IPS-15b (cell line): ENCODE measurements around the gene SMTNL1.
"Not testable (repeated sequence)": the region's sequence is repeated elsewhere in the genome, so short reads cannot be mapped to it uniquely, and the experiment has no call there.

Experiments used
- H3K27me3 ChIP-seq: one replicate; pipeline ENCODE4 v1.6.1; 2013; ENCODE audit warnings: low read length; ENCODE audit not compliant: control insufficient read depth, insufficient read depth
- H3K36me3 ChIP-seq: one replicate; pipeline ENCODE4 v1.6.1; 2013; ENCODE audit warnings: low read length; ENCODE audit not compliant: control insufficient read depth, insufficient read depth
- H3K4me1 ChIP-seq: one replicate; pipeline ENCODE4 v1.6.1; 2013; ENCODE audit warnings: mild to moderate bottlenecking, low read length; ENCODE audit not compliant: control insufficient read depth, insufficient read depth
- H3K4me3 ChIP-seq: one replicate; pipeline ENCODE4 v1.5.1; 2013; ENCODE audit warnings: low read depth, low read length
- H3K9ac ChIP-seq: one replicate; pipeline ENCODE4 v1.6.1; 2013; ENCODE audit warnings: low read depth, mild to moderate bottlenecking, low read length
- H3K9me3 ChIP-seq: one replicate; pipeline ENCODE4 v1.6.1; 2013; ENCODE audit warnings: mild to moderate bottlenecking, low read length; ENCODE audit not compliant: control insufficient read depth, insufficient read depth

The SMTNL1 gene

DNA sequence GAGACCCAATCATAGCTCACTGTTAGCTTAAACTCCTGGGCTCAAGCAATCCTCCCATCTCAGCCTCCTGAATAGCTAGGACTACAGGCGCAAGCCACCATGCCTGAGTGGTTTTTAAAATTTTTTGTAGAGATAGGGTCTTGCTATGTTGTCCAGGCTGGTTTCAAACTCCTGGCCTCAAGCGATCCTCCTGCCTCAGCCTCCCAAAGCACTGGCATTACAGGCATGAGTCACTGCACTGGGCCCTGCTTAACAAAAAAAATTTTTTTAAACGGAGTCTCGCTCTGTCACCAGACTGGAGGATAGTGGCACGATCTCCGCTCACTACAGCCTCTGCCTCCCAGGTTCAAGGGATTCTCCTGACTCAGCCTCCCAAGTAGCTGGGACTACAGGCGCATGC, 2.9 kb upstream of the SMTNL1 start:
- H3K9me3 ChIP-seq, H3K9ac ChIP-seq, H3K36me3 ChIP-seq, H3K27me3 ChIP-seq, H3K4me3 ChIP-seq, H3K4me1 ChIP-seq: not testable (repeated sequence)

DNA sequence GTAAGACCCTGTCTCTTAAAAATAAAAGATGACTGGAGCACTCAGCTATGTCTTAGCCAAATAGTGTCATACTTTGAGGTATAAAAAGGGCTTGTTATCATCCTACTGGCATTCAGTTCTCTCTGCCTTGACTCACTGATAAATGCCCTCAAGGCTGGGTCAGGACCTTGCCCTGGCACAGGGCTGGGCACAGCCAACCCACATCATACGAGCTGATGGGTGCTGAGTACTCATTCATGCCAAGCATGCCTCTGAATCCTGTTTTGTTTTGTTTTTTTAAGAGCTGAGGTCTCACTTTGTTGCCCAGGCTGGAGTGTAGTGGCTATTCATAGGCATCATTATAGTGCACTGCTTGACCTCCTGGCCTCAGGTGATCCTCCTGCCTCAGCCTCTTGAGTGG, 1.9 kb downstream of the SMTNL1 start:
- Histone ChIP-seq H3K9ac (no peak overlapping the region), H3K4me3 (no peak overlapping the region), H3K36me3 (no peaks in the 10 kb centered on the region)

DNA sequence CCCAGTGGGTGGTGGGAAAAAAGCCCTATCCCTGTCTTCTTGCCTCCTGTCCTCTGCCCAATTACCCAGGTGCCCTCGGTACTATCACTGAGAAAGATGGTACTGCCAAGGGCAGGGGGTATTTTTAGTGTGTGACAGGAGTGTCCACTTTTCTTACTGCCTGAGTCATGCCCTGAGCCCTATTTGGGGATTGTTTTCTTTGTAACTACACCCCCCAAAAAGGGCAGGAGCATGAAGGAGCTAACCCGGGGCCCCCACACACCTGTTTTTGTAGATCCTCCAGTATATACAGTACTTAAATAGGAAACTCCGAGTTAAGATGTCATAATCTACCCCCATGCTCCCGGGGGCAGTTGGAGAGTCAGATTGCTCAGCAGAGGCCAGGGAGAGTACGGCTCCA, 3.8 kb downstream of the SMTNL1 start:
- H3K4me1 ChIP-seq, result peaks cover 18% of the 10 kb centered on the region
- no peak overlapping the region for H3K9ac ChIP-seq
- no peaks in the 10 kb centered on the region for H3K27me3 ChIP-seq
- H3K9me3 ChIP-seq, result no peaks in the 10 kb centered on the region
- no peak overlapping the region for H3K4me3 ChIP-seq
- no peaks in the 10 kb centered on the region for H3K36me3 ChIP-seq

More for the DNA sequence above, 1.9 kb downstream of the SMTNL1 start:
- Histone ChIP-seq H3K27me3 (no peaks in the 10 kb centered on the region), H3K4me1 (peaks cover 18% of the 10 kb centered on the region), H3K9me3 (no peaks in the 10 kb centered on the region)

DNA sequence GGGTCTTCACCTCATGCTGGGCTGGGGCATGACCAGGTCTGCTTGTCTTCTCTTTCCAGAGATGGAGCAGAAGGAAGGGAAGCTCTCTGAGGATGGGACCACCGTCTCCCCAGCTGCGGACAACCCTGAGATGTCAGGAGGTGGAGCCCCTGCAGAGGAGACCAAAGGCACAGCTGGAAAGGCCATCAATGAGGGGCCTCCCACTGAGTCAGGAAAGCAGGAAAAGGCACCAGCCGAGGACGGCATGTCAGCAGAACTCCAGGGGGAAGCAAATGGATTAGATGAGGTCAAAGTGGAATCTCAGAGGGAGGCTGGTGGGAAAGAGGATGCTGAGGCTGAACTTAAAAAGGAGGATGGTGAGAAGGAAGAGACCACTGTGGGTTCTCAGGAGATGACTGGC, 5.2 kb downstream of the SMTNL1 start:
- Histone ChIP-seq H3K9ac (no peak overlapping the region), H3K4me3 (no peak overlapping the region), H3K27me3 (no peaks in the 10 kb centered on the region), H3K36me3 (peaks cover 2% of the 10 kb centered on the region), H3K4me1 (peaks cover 14% of the 10 kb centered on the region), H3K9me3 (no peaks in the 10 kb centered on the region)

DNA sequence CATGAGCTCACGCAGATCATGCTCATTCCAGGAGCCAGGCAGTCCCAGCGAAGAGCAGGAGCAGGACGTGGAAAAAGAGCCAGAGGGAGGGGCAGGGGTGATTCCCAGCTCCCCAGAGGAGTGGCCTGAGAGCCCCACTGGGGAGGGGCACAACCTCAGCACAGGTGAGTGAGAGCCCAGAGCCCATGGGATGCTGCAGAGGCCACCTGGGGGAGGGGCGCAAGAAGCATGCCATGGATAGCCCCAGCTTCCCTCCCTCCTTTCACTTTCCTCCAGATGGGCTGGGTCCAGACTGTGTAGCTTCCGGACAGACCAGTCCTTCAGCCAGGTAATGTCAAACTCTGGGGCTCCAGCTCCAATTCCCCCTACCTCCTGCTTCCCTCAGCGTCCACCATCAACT, 6.2 kb downstream of the SMTNL1 start:
- Histone ChIP-seq H3K36me3 (peaks cover 3% of the 10 kb centered on the region), H3K4me3 (no peak overlapping the region), H3K4me1 (peaks cover 14% of the 10 kb centered on the region), H3K27me3 (no peaks in the 10 kb centered on the region), H3K9ac (no peak overlapping the region), H3K9me3 (no peaks in the 10 kb centered on the region)

DNA sequence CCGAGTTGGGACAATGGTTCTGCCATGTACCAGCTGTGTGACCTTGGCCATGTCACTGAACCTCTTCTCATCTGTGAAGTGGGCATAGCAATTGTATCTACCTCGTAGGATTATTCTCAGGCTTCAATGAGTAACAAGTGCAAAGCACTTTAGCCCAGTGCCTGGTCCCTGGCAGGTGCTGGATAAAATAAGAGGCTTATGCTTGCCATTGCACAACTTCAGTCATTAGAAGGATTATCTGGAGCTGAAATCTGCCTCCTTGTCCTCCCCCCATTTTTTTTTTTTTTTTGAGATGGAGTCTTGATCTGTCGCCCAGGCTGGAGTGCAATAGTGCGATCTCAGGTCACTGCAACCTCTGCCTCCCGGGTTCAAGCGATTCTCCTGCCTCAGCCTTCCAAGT, 7.2 kb downstream of the SMTNL1 start:
- Histone ChIP-seq H3K4me1 (peaks cover 14% of the 10 kb centered on the region), H3K9me3 (no peaks in the 10 kb centered on the region), H3K36me3 (peaks cover 3% of the 10 kb centered on the region), H3K4me3 (no peak overlapping the region), H3K27me3 (no peaks in the 10 kb centered on the region), H3K9ac (no peak overlapping the region)

DNA sequence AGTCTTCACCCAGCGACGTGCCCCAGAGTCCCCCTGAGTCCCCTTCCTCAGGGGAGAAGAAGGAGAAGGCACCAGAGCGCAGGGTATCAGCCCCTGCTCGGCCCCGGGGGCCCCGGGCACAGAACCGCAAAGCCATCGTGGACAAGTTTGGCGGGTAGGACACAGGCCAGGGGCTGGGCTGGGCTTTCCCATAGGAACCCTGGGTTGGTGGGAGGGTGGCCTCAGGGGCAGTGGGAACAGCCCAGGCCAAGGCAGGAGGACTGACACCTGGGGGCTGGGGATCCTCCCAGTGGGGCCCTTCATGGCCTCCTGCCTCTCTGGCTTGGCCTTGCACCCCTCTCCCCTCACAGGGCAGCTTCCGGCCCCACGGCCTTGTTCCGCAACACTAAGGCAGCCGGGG, 8.5 kb downstream of the SMTNL1 start:
- no peak overlapping the region for H3K9ac ChIP-seq
- H3K36me3 ChIP-seq, result peaks cover 13% of the 10 kb centered on the region
- H3K9me3 ChIP-seq, result no peaks in the 10 kb centered on the region
- no peaks in the 10 kb centered on the region for H3K27me3 ChIP-seq
- H3K4me1 ChIP-seq, result peaks cover 14% of the 10 kb centered on the region
- H3K4me3 ChIP-seq, result no peak overlapping the region

DNA sequence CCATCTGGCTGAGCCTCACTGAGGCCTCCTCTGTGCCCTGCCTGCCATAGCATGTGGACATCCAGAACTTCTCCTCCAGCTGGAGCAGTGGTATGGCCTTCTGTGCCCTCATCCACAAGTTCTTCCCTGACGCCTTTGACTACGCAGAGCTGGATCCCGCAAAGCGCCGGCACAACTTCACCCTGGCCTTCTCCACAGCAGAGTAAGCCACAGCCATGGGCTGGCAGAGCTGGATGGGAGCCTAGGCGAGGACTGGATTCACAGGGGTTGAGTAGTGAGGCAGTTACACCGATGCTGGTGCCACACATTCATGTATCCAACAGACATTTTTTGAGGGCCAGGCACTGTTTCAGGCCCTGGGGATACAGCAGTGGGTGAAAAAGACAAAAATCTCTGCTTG, 9.1 kb downstream of the SMTNL1 start:
- Histone ChIP-seq H3K9ac (no peak overlapping the region), H3K4me3 (no peak overlapping the region), H3K9me3 (no peaks in the 10 kb centered on the region), H3K27me3 (no peaks in the 10 kb centered on the region), H3K36me3 (peaks cover 13% of the 10 kb centered on the region), H3K4me1 (peaks cover 14% of the 10 kb centered on the region)

DNA sequence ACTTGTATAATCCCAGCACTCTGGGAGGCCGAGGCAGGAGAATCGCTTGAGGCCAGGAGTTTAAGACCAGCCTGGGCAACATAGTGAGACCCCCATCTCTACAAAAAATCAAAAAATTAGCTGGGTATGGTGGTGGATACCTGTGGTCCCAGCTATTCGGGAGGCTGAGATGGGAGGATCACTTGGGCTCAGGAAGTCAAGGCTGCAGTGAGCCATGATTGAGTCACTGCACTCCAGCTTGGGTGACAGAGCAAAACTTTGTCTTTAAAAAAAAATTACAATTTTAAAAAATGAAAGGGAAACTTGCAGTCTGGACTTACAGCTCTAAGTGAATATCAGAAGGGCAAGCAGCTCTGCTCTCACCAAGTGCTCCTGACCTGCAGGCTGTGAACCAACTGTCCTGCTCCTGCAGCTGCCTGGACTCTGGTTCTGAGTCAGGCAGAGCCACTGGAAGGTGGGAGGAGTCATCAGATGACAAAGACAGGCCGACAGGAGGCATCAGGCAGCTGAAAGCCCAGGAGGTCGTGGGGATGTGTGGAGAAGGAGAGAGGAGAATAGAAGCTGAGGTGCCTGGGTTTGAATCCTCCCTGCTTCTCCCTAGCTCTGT, 9.6 kb downstream of the SMTNL1 start:
- Histone ChIP-seq H3K9me3 (no peaks in the 10 kb centered on the region), H3K27me3 (no peaks in the 10 kb centered on the region), H3K36me3 (peaks cover 14% of the 10 kb centered on the region), H3K4me1 (peaks cover 14% of the 10 kb centered on the region), H3K9ac (no peak overlapping the region), H3K4me3 (no peak overlapping the region)

DNA sequence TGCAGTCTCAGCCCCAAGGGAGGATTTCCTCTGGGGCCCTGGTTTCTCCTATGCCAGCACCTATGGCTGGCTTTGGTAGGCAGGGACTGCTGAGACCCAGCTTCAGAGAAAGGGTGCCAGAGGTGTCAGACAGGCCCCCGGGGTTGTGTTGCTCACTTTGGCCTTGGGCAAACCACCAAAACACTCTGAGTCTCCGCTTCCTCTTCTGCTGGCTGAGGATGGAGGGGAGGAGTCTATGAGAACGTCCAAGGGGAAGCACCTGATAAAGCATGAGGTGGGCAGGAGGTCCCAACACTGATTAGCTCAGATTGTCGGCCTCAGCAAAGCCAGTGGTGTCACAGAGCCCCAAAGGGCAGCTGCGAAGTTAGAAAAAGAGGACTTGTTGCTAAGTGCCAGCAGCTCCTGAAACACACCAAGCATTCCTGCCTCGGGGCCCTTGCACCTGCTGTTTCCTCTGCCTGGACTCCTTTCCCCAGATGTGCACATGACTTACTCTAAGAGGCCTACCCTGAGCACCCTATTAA, 10.5 kb downstream of the SMTNL1 start:
- peaks cover 9% of the 10 kb centered on the region for H3K4me1 ChIP-seq
- peaks cover 19% of the 10 kb centered on the region for H3K36me3 ChIP-seq
- H3K9me3 ChIP-seq, result no peaks in the 10 kb centered on the region
- H3K4me3 ChIP-seq, result no peak overlapping the region
- no peaks in the 10 kb centered on the region for H3K27me3 ChIP-seq
- H3K9ac ChIP-seq, result no peak overlapping the region

DNA sequence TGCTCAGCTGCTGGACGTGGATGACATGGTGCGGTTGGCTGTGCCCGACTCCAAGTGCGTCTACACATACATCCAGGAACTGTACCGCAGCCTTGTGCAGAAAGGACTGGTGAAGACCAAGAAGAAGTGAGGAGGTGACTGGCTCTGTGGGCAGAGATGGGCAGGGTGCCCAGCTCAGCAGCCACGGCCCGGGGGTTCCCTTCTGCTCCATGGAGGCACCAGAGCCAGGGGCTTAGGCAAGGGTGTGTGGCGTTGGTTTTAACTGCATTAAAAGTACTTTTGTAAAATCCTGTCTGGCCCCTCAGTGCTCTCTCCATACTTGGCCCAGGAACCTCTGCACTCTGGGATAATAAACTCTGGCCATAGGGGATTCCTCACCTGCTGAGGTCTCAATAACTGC, 12.6 kb downstream of the SMTNL1 start:
- H3K36me3 ChIP-seq, result peaks cover 29% of the 10 kb centered on the region

DNA sequence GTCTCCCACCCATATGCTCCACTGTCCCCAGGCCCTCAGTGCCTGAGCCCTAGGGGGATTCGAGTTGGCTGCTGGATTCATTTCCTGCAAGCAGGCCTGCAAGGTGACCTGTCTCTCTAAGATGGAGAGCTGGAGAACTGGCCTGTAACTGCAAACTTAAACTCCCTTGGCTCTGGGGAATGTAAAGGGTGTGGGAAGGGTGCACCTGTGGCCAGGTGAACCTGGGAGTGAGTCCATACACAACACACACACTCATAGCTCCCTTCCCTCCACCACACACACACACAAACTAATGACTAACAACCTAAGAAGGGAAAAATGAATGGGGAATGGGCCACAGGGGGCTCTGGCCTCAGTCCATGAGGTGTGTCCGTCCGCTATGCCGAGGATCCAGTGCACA, 14.5 kb downstream of the SMTNL1 start:
- Histone ChIP-seq H3K9me3 (no peaks in the 10 kb centered on the region), H3K36me3 (peaks cover 29% of the 10 kb centered on the region), H3K27me3 (no peaks in the 10 kb centered on the region), H3K9ac (no peak overlapping the region), H3K4me1 (no peaks in the 10 kb centered on the region), H3K4me3 (no peak overlapping the region)

More for the DNA sequence above, 12.6 kb downstream of the SMTNL1 start:
- Histone ChIP-seq H3K9me3 (no peaks in the 10 kb centered on the region), H3K4me3 (no peak overlapping the region), H3K27me3 (no peaks in the 10 kb centered on the region), H3K9ac (no peak overlapping the region), H3K4me1 (no peaks in the 10 kb centered on the region)
